OCI-LY7 (cell line): ENCODE measurements around the gene BCL2L12. TPM values are rescaled to one million over a fixed set of nuclear protein-coding genes. Genes with fewer than 3 reads are reported as not detected.

Source experiments
- BruUV-seq: library from RNA; stranded (reverse); fragments of 400-500 nt; replicated peaks from 2 replicates; lab custom pipeline; 2021; lab: Mats Ljungman, UMichigan
- CTCF ChIA-PET: fragments of 300-600 bp; sonication (Branson Sonifier 250); formaldehyde crosslinking; loops from one replicate; lab custom pipeline; 2022; ENCODE audit warnings: antibody characterized with exemption; ENCODE audit not compliant: unreplicated experiment; lab: Charles Lee
- POLR2A ChIA-PET: fragments of 300-600 bp; sonication (Branson Sonifier 250); formaldehyde crosslinking; loops from one replicate; lab custom pipeline; 2022; ENCODE audit warnings: antibody characterized with exemption; lab: Charles Lee
- DNase-seq: peaks from one replicate; pipeline ENCODE4 v3.0.0-alpha.2; 2015; ENCODE audit warnings: low spot score
- H2AFZ ChIP-seq: fragments of 200-600 bp; sonication (generic), shearing (Covaris generic); 2 replicates; pipeline ENCODE4 v1.6.1; 2014; ENCODE audit warnings: mild to moderate bottlenecking, antibody characterized with exemption, low read length, moderate library complexity
- H3K27ac ChIP-seq: fragments of 200-600 bp; sonication (generic); 2 replicates; pipeline ENCODE4 v1.5.1; 2014; ENCODE audit warnings: mixed run types, low read depth, mild to moderate bottlenecking, moderate library complexity, low read length, inconsistent platforms; ENCODE audit not compliant: poor library complexity, severe bottlenecking
- H3K36me3 ChIP-seq: fragments of 200-600 bp; sonication (generic); 2 replicates; pipeline ENCODE4 v1.6.1; 2014; ENCODE audit warnings: mild to moderate bottlenecking, antibody characterized with exemption, low read length, moderate library complexity, mixed read lengths; ENCODE audit not compliant: insufficient read depth
- H3K4me1 ChIP-seq: fragments of 200-600 bp; sonication (generic); 2 replicates; pipeline ENCODE4 v1.5.1; 2014; ENCODE audit warnings: mild to moderate bottlenecking, low read length; ENCODE audit not compliant: insufficient read depth, poor library complexity, severe bottlenecking
- H3K4me2 ChIP-seq: fragments of 200-600 bp; sonication (generic); 2 replicates; pipeline ENCODE4 v1.6.1; 2014; ENCODE audit warnings: mild to moderate bottlenecking, low read length
- H3K4me3 ChIP-seq: fragments of 200-600 bp; sonication (generic); 2 replicates; pipeline ENCODE4 v1.5.1; 2014; ENCODE audit warnings: mild to moderate bottlenecking, low read depth, low read length; ENCODE audit not compliant: poor library complexity, severe bottlenecking
- H3K79me2 ChIP-seq: fragments of 200-600 bp; sonication (generic); 2 replicates; pipeline ENCODE4 v1.6.1; 2016; ENCODE audit warnings: low read depth, mild to moderate bottlenecking, low read length, moderate library complexity, mixed read lengths; ENCODE audit not compliant: insufficient read depth
- H3K9me2 ChIP-seq: fragments of 200-600 bp; sonication (generic); 2 replicates; pipeline ENCODE4 v1.6.1; 2016; ENCODE audit warnings: mild to moderate bottlenecking, low read length, mixed read lengths; ENCODE audit not compliant: insufficient read depth
- H3K9me3 ChIP-seq: fragments of 200-600 bp; sonication (generic); 2 replicates; pipeline ENCODE4 v1.6.1; 2014; ENCODE audit warnings: mild to moderate bottlenecking, mixed run types, low read length, mixed read lengths
- H4K20me1 ChIP-seq: fragments of 200-600 bp; sonication (generic); 2 replicates; pipeline ENCODE4 v1.6.1; 2014; ENCODE audit warnings: mild to moderate bottlenecking, antibody characterized with exemption, low read length, moderate library complexity, mixed read lengths; ENCODE audit not compliant: insufficient read depth
- CTCF ChIP-seq: fragments of 200-600 bp; sonication (generic); conservative IDR thresholded peaks from 2 replicates; pipeline ENCODE4 v1.5.1; 2014; ENCODE audit warnings: mild to moderate bottlenecking, antibody characterized with exemption, low read length, moderate library complexity, mixed read lengths
- EZH2phosphoT487 ChIP-seq: fragments of 200-600 bp; sonication (generic); IDR thresholded peaks from 2 replicates; pipeline ENCODE4 v1.6.1; 2018; ENCODE audit warnings: low read depth, borderline replicate concordance, mild to moderate bottlenecking, mixed run types, antibody characterized with exemption, low read length, moderate library complexity, mixed read lengths
- intact Hi-C: fragments of 100-400 bp; cut with micrococcal nuclease; formaldehyde crosslinking; loops from one replicate; pipeline ENCODE4 v1.10.0; 2022; ENCODE audit not compliant: unreplicated experiment
- total RNA-seq, 2 experiments: library from RNA; depleted of rRNA in 1 of 2; stranded (reverse); fragments of >200 nt in 1 of 2; shearing (Covaris generic) in 1 of 2; gene quantifications; 2 replicates each; pipeline ENCODE4 v1.2.3, GENCODE V29; 2014 to 2022

The BCL2L12 gene
- total RNA-seq, 2 experiments from 2014 or later: 38.9 to 65.4 TPM

GRCh38 chr19:49689133-49690078 is 23.7 kb downstream of the BCL2L12 start, which contains the start of gene ADM5:
Gene ADM5, plus strand, starts transcription at chr19:49689594. Its CDS starts 244 bp downstream, at chr19:49689838.
- Histone ChIP-seq H3K79me2 (no peaks in the 10 kb centered on the region), H3K4me2 (no peak within 1 kb of the TSS), H3K9me2 (no peaks in the 10 kb centered on the region), H2AFZ (no peak within 1 kb of the TSS), H3K4me3 (no peak within 1 kb of the TSS), H3K27ac (no peak within 1 kb of the TSS), H3K36me3 (peaks cover 65% of the 10 kb centered on the region), H4K20me1 (no peaks in the 10 kb centered on the region), H3K4me1 (peaks cover 5% of the 10 kb centered on the region), H3K9me3 (no peaks in the 10 kb centered on the region)
- ChIA-PET POLR2A (no interaction called here), CTCF (no interaction called here)
- BruUV-seq: no TSS peak
- TF ChIP-seq EZH2phosphoT487: no peak
- no peak for TF ChIP-seq CTCF
- no peak for DNase-seq
- intact Hi-C loops: no loop called here

- Histone ChIP-seq H3K9me2 (no peaks in the 10 kb centered on the region), H3K9me3 (no peaks in the 10 kb centered on the region), H3K4me2 (no peak overlapping the region), H3K36me3 (peaks cover 58% of the 10 kb centered on the region), H2AFZ (no peak overlapping the region), H3K4me3 (no peak overlapping the region), H4K20me1 (no peaks in the 10 kb centered on the region), H3K27ac (no peak overlapping the region), H3K4me1 (peaks cover 5% of the 10 kb centered on the region), H3K79me2 (no peaks in the 10 kb centered on the region)
- ChIA-PET CTCF (no interaction called here), POLR2A (interaction anchor here (0.7 kb wide), 1 partner anchor 50 kb away, joined by 3 read pairs; the partner anchor contains the start of gene RRAS)
- intact Hi-C loops: no loop called here
- DNase-seq: no peak
- BruUV-seq: no TSS peak
- TF ChIP-seq CTCF (no peak), EZH2phosphoT487 (no peak)
These were observed 24.4 kb downstream of the BCL2L12 start for GRCh38 chr19:49690079-49690655.
